Measurements from ENCODE around the gene AMFR. TPM values are rescaled to one million over a fixed set of nuclear protein-coding genes. Genes with fewer than 3 reads are reported as not detected.

AMFR gene
- total RNA-seq (ENCODE audit: low replicate concordance): 204 and 465 TPM in 2 replicates

GRCh38 chr16:56425439-56425832 lies at the start of gene AMFR:
AMFR (minus strand) TSS chr16:56425545; CDS start chr16:56425327, 218 bp downstream.

DNA sequence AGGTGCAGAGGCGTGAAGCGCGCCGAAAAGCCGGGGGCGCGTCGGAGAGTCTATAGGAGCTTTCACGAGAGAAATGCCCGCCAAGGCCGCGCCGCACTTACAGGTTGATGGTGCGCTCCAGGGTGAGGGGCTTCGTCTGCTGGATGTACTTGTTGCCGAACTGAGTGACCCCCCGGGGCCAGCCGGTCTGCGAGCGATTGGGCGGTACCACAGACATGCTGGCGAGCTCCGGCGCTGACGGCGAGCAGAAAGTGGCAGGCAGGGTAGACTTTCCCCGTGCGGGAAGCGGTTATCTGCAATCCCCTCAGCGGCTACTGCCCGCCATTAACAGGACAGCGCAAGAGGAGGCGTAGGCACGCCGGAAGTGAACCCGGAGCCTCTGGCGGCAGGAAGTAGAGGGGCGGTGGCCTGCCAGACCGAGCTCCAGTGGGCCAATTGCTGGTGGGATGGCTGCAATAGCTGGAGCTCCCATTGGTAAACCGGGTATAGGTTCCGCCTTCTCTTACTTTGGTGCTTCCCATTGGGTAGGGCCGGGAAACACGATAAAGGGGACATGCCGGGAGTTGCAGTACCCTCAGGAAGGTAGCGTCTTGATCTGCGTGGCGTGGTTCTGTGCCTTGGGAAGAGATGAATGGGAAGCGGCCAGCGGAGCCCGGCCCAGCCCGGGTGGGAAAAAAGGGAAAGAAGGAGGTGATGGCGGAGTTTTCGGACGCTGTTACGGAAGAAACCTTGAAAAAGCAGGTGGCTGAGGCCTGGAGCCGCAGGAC lies 25.8 kb upstream of the AMFR start, which contains the start of the genes NUDT21 and OGFOD1:
NUDT21 (minus strand) TSS at position 347 of the 767 bp plus-strand sequence; CDS start at position 217, 130 bp downstream.
OGFOD1 (plus strand) TSS at position 569 of the 767 bp plus-strand sequence; CDS start at position 628, 59 bp downstream.

Other genes starting within 250 kb of the AMFR start
- 0.12 TPM in 1 of 2 replicates, not detected in the other for gene GNAO1, start 234.1 kb downstream of the AMFR start, total RNA-seq (ENCODE audit: low replicate concordance)
- gene NUDT21, start 25.8 kb upstream of the AMFR start, total RNA-seq (ENCODE audit: low replicate concordance): 44.2 and 51.2 TPM in 2 replicates
- 27.1 and 92.2 TPM in 2 replicates for gene OGFOD1, start 26.0 kb upstream of the AMFR start, total RNA-seq (ENCODE audit: low replicate concordance)
- gene BBS2, start 94.5 kb upstream of the AMFR start, total RNA-seq (ENCODE audit: low replicate concordance): 39.0 and 91.0 TPM in 2 replicates
- not detected in 2 replicates for gene MT4, start 139.5 kb upstream of the AMFR start, total RNA-seq (ENCODE audit: low replicate concordance)
- 0.70 TPM in 1 of 2 replicates, not detected in the other for gene MT3, start 164.0 kb upstream of the AMFR start, total RNA-seq (ENCODE audit: low replicate concordance)
- gene MT2A, start 183.0 kb upstream of the AMFR start, total RNA-seq (ENCODE audit: low replicate concordance): 37.4 and 62.2 TPM in 2 replicates
- gene MT1E, start 200.2 kb upstream of the AMFR start, total RNA-seq (ENCODE audit: low replicate concordance): 147 and 148 TPM in 2 replicates
- gene MT1M, start 207.1 kb upstream of the AMFR start, total RNA-seq (ENCODE audit: low replicate concordance): 2.0 and 9.5 TPM in 2 replicates
- gene MT1A, start 213.1 kb upstream of the AMFR start, total RNA-seq (ENCODE audit: low replicate concordance): 1.7 TPM in 1 of 2 replicates, not detected in the other
- not detected in 2 replicates for gene MT1B, start 226.3 kb upstream of the AMFR start, total RNA-seq (ENCODE audit: low replicate concordance)
- 1.2 TPM in 1 of 2 replicates, not detected in the other for gene MT1F, start 232.4 kb upstream of the AMFR start, total RNA-seq (ENCODE audit: low replicate concordance)
- gene MT1G, start 242.5 kb upstream of the AMFR start, total RNA-seq (ENCODE audit: low replicate concordance): not detected in 2 replicates
- not detected in 2 replicates for gene MT1H, start 244.3 kb upstream of the AMFR start, total RNA-seq (ENCODE audit: low replicate concordance)

All from smooth muscle cell of the coronary artery (primary cell).